Measurements from ENCODE around the gene EYS.

The EYS gene

GRCh38 chr6:64930681-64931080 lies 776.3 kb downstream of the EYS start:
- no peak for DNase-seq

- DNase-seq: no peak
Measured at GRCh38 chr6:64926051-64926450, 781.0 kb downstream of the EYS start.

- DNase-seq: no peak
Measured at GRCh38 chr6:64920257-64920656, 786.8 kb downstream of the EYS start.

- DNase-seq: no peak
Measured at GRCh38 chr6:64914124-64914523, 792.9 kb downstream of the EYS start.

GRCh38 chr6:64912966-64913365 lies 794.1 kb downstream of the EYS start:
- DNase-seq: no peak

- no peak for DNase-seq
Measured at GRCh38 chr6:64908104-64908503, 798.9 kb downstream of the EYS start.

GRCh38 chr6:64904616-64905015 lies 802.4 kb downstream of the EYS start:
- no peak for DNase-seq

GRCh38 chr6:64902596-64902995 lies 804.4 kb downstream of the EYS start:
- no peak for DNase-seq

GRCh38 chr6:64896939-64897338 lies 810.1 kb downstream of the EYS start:
- DNase-seq: no peak

GRCh38 chr6:64895945-64896344 lies 811.1 kb downstream of the EYS start:
- DNase-seq: no peak

- no peak for DNase-seq
Measured at GRCh38 chr6:64890609-64891008, 816.4 kb downstream of the EYS start.

GRCh38 chr6:64889144-64889543 lies 817.9 kb downstream of the EYS start:
- no peak for DNase-seq

- DNase-seq: no peak
Measured at GRCh38 chr6:64874776-64875175, 832.2 kb downstream of the EYS start.

- DNase-seq: no peak
Measured at GRCh38 chr6:64872633-64873032, 834.4 kb downstream of the EYS start.

GRCh38 chr6:64861039-64861651 lies 845.9 kb downstream of the EYS start:
- no peak for DNase-seq

- DNase-seq: no peak
Measured at GRCh38 chr6:64860203-64860602, 846.8 kb downstream of the EYS start.

- DNase-seq: no peak
Measured at GRCh38 chr6:64850121-64850520, 856.9 kb downstream of the EYS start.

GRCh38 chr6:64848467-64848866 lies 858.6 kb downstream of the EYS start:
- no peak for DNase-seq

GRCh38 chr6:64847396-64847795 lies 859.6 kb downstream of the EYS start:
- DNase-seq: no peak

GRCh38 chr6:64838726-64839125 lies 868.3 kb downstream of the EYS start:
- no peak for DNase-seq

GRCh38 chr6:64831680-64832079 lies 875.3 kb downstream of the EYS start:
- DNase-seq: no peak

GRCh38 chr6:64817525-64817924 lies 889.5 kb downstream of the EYS start:
- no peak for DNase-seq

GRCh38 chr6:64815718-64816117 lies 891.3 kb downstream of the EYS start:
- DNase-seq: no peak

GRCh38 chr6:64812138-64812537 lies 894.9 kb downstream of the EYS start:
- no peak for DNase-seq

- no peak for DNase-seq
Measured at GRCh38 chr6:64811119-64811518, 895.9 kb downstream of the EYS start.

- no peak for DNase-seq
Measured at GRCh38 chr6:64807785-64808184, 899.2 kb downstream of the EYS start.
